Measurements from ENCODE around the gene PBX1.

The PBX1 gene

DNA sequence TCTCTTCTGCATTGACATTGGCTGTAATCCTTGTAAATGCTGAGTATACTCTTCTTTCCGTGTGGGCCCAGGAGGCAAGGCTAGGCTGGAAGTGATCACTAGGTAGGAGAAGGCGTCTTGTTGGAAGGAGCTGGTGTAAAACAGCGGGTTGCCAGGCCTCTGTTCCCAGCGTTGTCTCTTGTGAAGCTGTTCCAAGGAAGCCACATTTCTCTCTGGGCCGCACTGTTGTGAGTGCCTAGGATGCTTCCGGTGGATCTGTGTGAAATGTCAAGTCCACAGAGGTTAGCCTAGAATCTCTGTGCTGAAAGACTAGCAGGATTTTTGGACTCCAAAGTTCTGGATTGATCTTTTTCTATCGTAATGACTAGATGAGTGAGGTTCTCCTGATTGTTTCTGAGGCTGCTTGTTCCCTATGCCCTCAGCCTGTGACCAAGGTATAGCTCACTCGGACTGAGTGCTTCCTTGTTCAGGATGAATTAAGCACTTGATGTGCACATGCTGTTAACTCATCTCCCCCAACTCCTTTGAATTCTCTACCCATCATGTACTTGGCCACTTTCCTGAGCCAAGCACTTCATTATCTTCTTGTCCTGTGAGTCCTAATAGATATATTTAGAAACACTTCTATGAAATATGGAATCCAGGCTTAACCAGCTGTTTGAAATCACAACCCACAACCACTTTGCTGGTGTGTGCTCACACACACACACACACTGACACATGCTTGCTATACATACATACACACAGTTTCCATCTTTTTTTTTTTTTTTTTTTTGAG lies 63.3 kb downstream of the PBX1 start:
- DNase-seq = no peak

DNA sequence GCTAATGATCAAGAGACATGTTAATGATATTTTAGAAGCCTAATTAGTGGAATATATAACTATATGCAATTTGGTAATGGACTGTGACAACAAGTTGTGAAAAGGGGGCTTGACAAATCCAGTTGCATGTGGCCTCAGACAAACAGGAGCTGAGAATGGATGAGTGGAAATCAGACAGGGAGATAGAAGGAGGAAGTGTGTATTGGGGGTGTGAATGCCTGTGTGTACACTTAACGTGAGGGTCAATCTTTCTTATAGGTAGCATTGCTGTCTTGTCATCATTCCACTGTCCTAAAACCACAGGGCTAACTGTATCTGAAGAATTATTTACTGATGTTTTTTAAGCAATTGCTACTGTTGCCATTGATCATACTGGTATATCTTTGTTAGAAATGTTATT lies 64.8 kb downstream of the PBX1 start:
- DNase-seq = no peak

DNA sequence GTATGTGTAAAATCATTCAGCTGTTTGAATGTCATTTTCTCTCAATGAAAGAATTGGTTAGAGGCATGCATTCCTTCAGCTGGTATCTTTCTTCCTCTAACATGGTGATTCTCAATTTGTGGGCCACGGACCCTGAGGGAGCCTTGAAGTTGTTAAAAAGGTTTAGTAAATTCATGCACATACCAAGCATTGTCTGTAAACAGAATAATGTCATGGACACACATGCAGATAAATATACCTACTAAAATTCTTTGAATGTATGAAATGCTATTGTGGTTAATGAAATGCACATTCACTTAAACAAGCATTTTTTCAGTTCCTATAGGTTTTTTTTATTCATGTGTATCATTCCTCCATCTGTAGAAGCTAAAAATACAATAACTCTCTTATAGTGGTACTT lies 65.4 kb downstream of the PBX1 start:
- no peak for DNase-seq

DNA sequence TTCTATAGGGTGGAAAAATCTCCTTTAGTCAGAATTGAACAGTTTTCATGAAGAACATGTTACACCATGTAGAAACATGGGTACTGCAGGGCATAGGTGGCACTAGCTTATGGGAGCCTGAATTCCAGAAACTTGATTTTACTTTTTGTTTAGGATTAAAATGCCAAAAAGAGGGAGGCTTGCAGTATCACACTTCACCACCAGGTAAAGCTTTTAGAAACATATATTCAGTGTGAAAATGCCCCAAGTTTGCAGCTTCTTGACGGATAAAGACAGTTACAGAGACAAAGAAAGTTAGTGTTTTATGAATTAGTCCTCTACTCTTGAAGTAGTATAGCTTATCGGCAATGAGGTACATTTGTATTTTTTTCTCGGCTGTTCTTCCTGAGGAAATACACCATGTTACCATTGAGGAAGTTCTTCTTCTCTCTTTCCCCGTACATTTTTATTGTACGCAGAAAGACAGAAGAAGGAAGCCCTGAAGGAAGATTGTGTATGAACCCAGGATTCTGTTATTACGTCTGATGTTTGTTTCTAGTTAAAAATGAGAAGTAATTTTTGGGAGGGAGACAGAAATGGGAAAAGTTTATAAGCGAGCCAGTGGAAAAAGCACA lies 66.1 kb downstream of the PBX1 start:
- no peak for DNase-seq

GRCh38 chr1:164628772-164629171 lies 69.8 kb downstream of the PBX1 start:
- no peak for DNase-seq

GRCh38 chr1:164629971-164630370 lies 71.0 kb downstream of the PBX1 start:
- DNase-seq = no peak

- no peak for DNase-seq
These were observed 71.8 kb downstream of the PBX1 start for GRCh38 chr1:164630626-164631396.

DNA sequence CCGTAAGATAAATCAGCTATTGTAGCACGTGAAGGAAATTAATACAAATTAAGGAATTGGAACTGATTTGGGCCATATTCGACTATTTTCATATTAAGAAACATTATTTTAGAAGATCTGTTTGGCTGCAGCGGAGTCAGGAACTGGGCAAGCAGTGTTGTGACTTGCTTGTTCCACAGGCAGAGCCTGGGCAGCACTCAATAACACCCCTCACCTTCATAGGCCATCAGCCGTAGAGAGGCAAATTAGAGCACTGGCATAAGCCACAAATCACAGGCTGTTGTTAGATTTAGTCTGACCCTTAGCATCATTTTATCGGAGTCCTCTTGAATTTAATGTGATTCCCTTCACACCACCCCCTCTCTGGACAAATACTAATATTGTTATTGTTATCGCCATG lies 72.8 kb downstream of the PBX1 start:
- DNase-seq = no peak

DNA sequence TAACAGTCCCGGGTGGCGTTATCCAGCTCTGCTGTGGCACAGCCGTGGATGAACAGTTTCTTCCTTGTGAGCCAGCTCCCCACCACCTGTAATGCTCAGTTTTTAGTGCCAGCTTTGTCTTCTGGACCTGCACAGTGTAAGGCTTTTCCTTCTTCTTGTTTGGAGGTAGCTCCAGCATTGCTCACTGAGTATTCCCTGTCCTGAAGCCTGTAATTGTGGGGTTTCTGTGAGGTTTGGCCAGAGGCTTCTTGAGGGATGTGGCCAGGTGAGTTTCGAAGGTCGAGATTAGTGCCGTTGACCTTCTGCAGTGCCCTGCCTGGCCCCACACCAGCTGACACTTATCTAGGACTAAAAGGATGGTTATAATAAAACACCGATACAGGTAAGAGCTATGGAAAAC lies 75.0 kb downstream of the PBX1 start:
- DNase-seq = no peak

DNA sequence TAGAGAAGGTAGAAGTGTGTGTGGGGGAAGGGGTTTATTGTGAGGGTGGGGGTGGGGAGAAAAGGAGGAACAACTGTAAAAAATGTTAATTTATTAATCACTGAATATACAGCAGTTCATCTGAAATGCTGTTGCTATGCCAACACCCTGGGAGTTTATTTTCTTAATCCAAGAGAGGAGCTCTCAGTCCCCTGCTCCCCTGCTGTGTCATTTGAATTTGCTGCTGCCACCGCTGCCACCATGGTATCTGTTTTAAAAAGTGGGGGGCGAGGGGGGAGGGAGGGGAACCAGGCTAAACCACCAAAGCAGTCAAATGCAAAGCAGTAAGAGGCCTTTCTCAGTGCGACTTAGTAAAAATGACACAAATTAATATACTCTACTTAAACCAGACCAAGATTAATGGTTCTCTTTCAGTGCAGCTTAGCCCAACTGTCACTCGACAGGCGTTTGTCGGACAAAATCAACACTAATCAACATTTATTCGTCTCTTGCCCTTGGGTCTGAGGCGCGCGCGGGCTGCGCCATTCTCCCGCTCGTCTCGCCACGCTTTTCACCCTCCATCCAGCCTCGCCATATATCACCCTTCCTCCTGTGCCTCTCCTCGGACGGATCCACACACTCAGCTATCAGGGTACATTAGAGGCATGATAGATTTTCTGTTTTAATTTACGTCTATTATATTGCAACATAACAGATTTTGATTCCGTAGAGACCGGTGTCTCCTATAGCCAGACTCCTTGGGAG lies 76.2 kb downstream of the PBX1 start:
- no peak for DNase-seq

GRCh38 chr1:164635803-164636731 lies 77.1 kb downstream of the PBX1 start:
- DNase-seq = no peak

- DNase-seq = no peak
These were observed 77.8 kb downstream of the PBX1 start for GRCh38 chr1:164636757-164637156.

DNA sequence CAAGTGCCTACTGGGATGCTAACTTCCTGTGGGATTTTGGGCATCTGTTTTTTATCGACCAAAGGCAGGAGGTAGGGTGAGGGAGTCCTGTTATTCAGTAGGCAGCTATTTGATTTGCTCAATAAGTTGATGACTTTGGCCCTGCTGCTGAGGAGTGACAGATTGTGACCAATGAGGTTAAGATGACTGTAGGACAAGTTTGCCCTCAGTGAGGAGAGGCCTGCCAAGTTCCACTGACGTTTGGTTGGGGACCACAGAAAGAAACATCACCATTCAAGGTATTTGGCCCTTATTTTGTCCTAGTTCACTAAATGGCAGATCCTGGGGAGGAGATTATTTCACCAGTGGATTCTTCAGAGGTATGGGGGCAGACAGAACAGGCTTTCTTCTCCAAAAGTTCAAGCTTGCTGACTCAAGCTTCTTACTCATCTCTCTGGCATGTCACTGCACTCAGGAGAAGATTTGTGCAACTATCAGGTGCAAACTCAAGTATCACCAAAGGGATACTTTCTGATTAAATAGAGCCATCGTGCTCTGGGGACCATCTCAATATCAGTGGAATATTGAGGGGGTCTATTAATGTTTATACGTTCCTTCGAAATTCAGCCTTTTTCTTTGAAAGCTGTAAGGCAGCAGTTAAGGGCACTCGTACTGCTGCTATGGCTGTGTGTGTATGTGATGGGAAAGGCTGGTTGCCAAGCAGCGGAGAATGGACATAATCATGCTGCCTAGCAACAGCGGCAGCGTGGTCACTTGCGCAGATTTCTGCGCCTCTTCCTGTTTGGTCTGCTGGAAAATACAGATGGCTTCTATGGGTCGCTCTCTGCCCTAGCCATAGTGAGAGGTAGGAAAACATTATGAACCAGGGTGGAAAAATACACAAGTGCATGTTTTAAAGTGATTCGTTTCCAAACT lies 78.7 kb downstream of the PBX1 start:
- no peak for DNase-seq

- no peak for DNase-seq
These were observed 79.7 kb downstream of the PBX1 start for GRCh38 chr1:164638492-164639202.

DNA sequence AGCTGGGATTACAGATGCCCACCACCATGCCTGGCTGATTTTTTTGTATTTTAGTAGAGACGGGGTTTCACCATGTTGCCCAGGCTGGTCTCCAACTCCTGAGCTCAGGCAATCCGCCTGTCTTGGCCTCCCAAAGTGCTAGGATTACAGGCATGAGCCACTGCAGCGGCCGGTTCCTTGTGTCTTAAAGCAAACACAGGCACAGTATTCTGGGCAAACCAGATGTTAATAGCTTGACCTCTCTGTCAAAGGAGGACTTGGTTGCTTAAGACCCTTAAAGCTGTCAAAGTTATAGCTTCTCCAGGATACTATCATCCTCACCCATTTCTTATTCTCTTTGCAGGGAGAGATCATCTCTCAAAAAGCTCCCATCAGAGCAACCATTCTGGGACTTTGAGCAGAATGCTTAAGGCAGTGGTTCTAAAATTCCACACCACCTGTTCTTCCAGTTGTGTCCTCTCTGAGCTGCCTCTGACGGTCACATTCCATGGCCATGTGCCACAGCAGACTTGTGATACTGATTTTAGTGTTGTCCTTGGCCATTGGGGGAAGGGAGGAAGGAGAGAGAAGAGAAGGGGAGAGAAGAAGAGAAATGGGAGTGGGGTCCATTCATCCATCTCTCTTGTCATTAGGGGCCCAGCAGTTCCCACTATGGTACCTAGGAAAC lies 81.8 kb downstream of the PBX1 start:
- no peak for DNase-seq

DNA sequence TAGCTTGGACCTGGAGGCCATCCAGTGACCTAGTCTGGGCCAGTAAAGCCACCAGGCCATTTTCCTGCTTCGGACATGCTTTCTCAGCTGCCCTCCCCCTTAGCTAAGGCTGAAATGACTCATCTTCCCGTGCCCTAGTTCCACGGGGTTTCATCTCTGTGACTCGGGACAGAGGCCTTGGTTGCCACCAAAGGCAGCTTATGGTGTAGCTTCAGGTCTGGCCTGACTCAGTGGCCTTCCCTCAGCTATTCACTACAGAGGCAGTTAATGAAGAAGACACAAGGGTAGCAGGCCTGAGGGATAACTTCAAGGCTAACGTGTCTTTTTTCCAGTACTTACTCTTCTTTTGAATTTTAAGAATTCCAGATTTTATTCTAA lies 82.4 kb downstream of the PBX1 start:
- no peak for DNase-seq

GRCh38 chr1:164643018-164643417 lies 84.0 kb downstream of the PBX1 start:
- DNase-seq = no peak

- no peak for DNase-seq
These were observed 85.3 kb downstream of the PBX1 start for GRCh38 chr1:164644268-164644667.

- DNase-seq = no peak
These were observed 86.0 kb downstream of the PBX1 start for GRCh38 chr1:164644774-164645644.
